HepG2 (cell line): ENCODE results near the gene ZNF541. TPM values are rescaled to one million over a fixed set of nuclear protein-coding genes. Genes with fewer than 3 reads are reported as not detected.

Experiments used
- ATAC-seq: fragments of 200-7000 bp; cut with Tn5 transposase; 3 replicates; pipeline ENCODE4 v1.9.1; 2020; ENCODE audit warnings: mild to moderate bottlenecking, moderate library complexity
- BruUV-seq: library from RNA; stranded (reverse); fragments of 400-500 nt; replicated peaks from 2 replicates; lab custom pipeline; 2021; lab: Mats Ljungman, UMichigan
- CTCF ChIA-PET: fragments of 300-600 bp; formaldehyde crosslinking; extraction: SDS; loops from one replicate; lab custom pipeline; 2021; ENCODE audit warnings: low total read pairs, inconsistent platforms, low intra/inter-chr PET ratio; lab: Yijun Ruan, JAX
- POLR2A ChIA-PET: fragments of 350-600 bp; sonication (Branson Sonifier 250); formaldehyde crosslinking; loops from one replicate; lab custom pipeline; 2020; ENCODE audit warnings: antibody characterized with exemption, inconsistent platforms; lab: Yijun Ruan, JAX
- DNase-seq: peaks from one replicate; pipeline ENCODE4 v3.0.0-alpha.2; 2015; ENCODE audit warnings: low spot score
- FAIRE-seq: peaks from 3 replicates; lab custom pipeline; 2011; peaks lifted over from hg19 to GRCh38; lab: Jason Lieb, UNC
- H2AFZ ChIP-seq: one replicate; pipeline ENCODE4 v1.6.1; 2011; ENCODE audit warnings: low read length, inconsistent platforms
- H3K27ac ChIP-seq: fragments of 300-600 bp; 3 replicates; pipeline ENCODE4 v1.8.0; 2011; ENCODE audit warnings: mixed run types, mild to moderate bottlenecking, mixed read lengths, low read length, inconsistent platforms; ENCODE audit not compliant: insufficient read depth; ENCODE audit errors: extremely low read length
- H3K27me3 ChIP-seq, 2 experiments: fragments of 200-600 bp in 1 of 2; 2 replicates in 1 of 2; 3 replicates in 1 of 2; pipeline versions ENCODE4 v1.6.0 to v1.8.0; 2011; ENCODE audit warnings: low read length in 2 of 2, mild to moderate bottlenecking in 2 of 2, moderate library complexity in 2 of 2, inconsistent platforms in 1 of 2; ENCODE audit not compliant: insufficient read depth in 2 of 2, control insufficient read depth in 1 of 2
- H3K36me3 ChIP-seq, 2 experiments: fragments of 200-600 bp in 1 of 2; replicated peaks in 1 of 2; 2 replicates in 1 of 2; 3 replicates in 1 of 2; pipeline versions ENCODE4 v1.5.1 to v1.8.0; 2011; ENCODE audit warnings: low read length in 2 of 2, inconsistent platforms in 1 of 2; ENCODE audit not compliant: insufficient read depth in 2 of 2, control insufficient read depth in 1 of 2
- H3K4me1 ChIP-seq: 2 replicates; pipeline ENCODE4 v1.5.1; 2012; ENCODE audit warnings: low read length, inconsistent platforms; ENCODE audit not compliant: insufficient read depth
- H3K4me2 ChIP-seq: 2 replicates; pipeline ENCODE4 v1.6.0; 2011; ENCODE audit warnings: low read depth, low read length, inconsistent platforms
- H3K4me3 ChIP-seq, 3 experiments: fragments of 200-600 bp in 1 of 3; sonication (generic), shearing (Covaris generic) in 1 of 3; replicated peaks in 1 of 3; 2 replicates each; pipeline ENCODE4 v1.5.1; 2011 to 2016; ENCODE audit warnings: low read length in 3 of 3, inconsistent platforms in 2 of 3, low read depth in 2 of 3, mild to moderate bottlenecking in 2 of 3, control low read depth in 1 of 3, mixed read lengths in 1 of 3; ENCODE audit not compliant: insufficient read depth in 1 of 3
- H3K79me2 ChIP-seq: one replicate; pipeline ENCODE4 v1.6.1; 2011; ENCODE audit warnings: low read length, inconsistent platforms; ENCODE audit not compliant: insufficient read depth
- H3K9ac ChIP-seq: 2 replicates; pipeline ENCODE4 v1.6.0; 2011; ENCODE audit warnings: mild to moderate bottlenecking, low read depth, low read length, inconsistent platforms; ENCODE audit not compliant: insufficient read depth
- H3K9me3 ChIP-seq: 2 replicates; pipeline ENCODE4 v1.5.1; 2012; ENCODE audit warnings: mild to moderate bottlenecking, low read length
- H4K20me1 ChIP-seq: 2 replicates; pipeline ENCODE4 v1.6.0; 2011; ENCODE audit warnings: inconsistent platforms, mild to moderate bottlenecking, low read length, moderate library complexity; ENCODE audit not compliant: insufficient read depth
- EZH2 ChIP-seq: conservative IDR thresholded peaks from 2 replicates; pipeline ENCODE4 v1.6.1; 2012; ENCODE audit warnings: mild to moderate bottlenecking, low read depth, low read length, moderate library complexity
- GATAD2A ChIP-seq: IDR thresholded peaks from 2 replicates; pipeline ENCODE4 v1.6.1; 2016
- HIC2 ChIP-seq: sonication (generic); formaldehyde crosslinking; IDR thresholded peaks from 2 replicates; pipeline ENCODE4 v1.9.0; 2022; ENCODE audit warnings: low read depth, missing genetic modification reagents
- NFYB ChIP-seq: sonication (generic); formaldehyde crosslinking; IDR thresholded peaks from 2 replicates; pipeline ENCODE4 v1.4.0; 2020; ENCODE audit warnings: missing genetic modification reagents
- PATZ1 ChIP-seq: sonication (generic); formaldehyde crosslinking; IDR thresholded peaks from 2 replicates; pipeline ENCODE4 v1.4.0; 2020; ENCODE audit warnings: missing genetic modification reagents
- TEAD3 ChIP-seq: optimal IDR thresholded peaks from 2 replicates; pipeline ENCODE3; 2016; ENCODE audit warnings: borderline replicate concordance
- TSC22D2 ChIP-seq: sonication (generic); formaldehyde crosslinking; IDR thresholded peaks from 2 replicates; pipeline ENCODE4 v1.5.1; 2020; ENCODE audit warnings: missing genetic modification reagents, mild to moderate bottlenecking, borderline replicate concordance
- ZBTB3 ChIP-seq: sonication (generic); formaldehyde crosslinking; IDR thresholded peaks from 2 replicates; pipeline ENCODE4 v1.4.0; 2020; ENCODE audit warnings: low read depth, mild to moderate bottlenecking, moderate library complexity, missing genetic modification reagents, borderline replicate concordance
- ZFP36 ChIP-seq: fragments of 150-350 bp; IDR thresholded peaks from 2 replicates; pipeline ENCODE4 v1.6.1; 2018; ENCODE audit warnings: borderline replicate concordance, low read length, low read depth; ENCODE audit not compliant: partially characterized antibody
- ZFP62 ChIP-seq: sonication (generic); formaldehyde crosslinking; IDR thresholded peaks from 2 replicates; pipeline ENCODE4 v1.4.0; 2020; ENCODE audit warnings: missing genetic modification reagents
- ZNF280D ChIP-seq: sonication (generic); formaldehyde crosslinking; IDR thresholded peaks from 2 replicates; pipeline ENCODE4 v1.5.1; 2020; ENCODE audit warnings: mild to moderate bottlenecking, missing genetic modification reagents
- ZNF3 ChIP-seq: IDR thresholded peaks from 2 replicates; pipeline ENCODE4 v1.7.0; 2017; ENCODE audit warnings: inconsistent platforms
- ZNF333 ChIP-seq: sonication (generic); formaldehyde crosslinking; IDR thresholded peaks from 2 replicates; pipeline ENCODE4 v1.4.0; 2020; ENCODE audit warnings: mild to moderate bottlenecking, missing genetic modification reagents, borderline replicate concordance
- ZNF446 ChIP-seq: sonication (generic); formaldehyde crosslinking; IDR thresholded peaks from 2 replicates; pipeline ENCODE4 v1.5.0; 2020; ENCODE audit warnings: mild to moderate bottlenecking, missing genetic modification reagents
- ZNF605 ChIP-seq: sonication (generic); formaldehyde crosslinking; IDR thresholded peaks from 2 replicates; pipeline ENCODE4 v1.8.0; 2022; ENCODE audit warnings: mild to moderate bottlenecking, missing genetic modification reagents
- ZNF83 ChIP-seq: sonication (generic); formaldehyde crosslinking; IDR thresholded peaks from 2 replicates; pipeline ENCODE4 v1.4.0; 2020; ENCODE audit warnings: missing genetic modification reagents, mild to moderate bottlenecking, borderline replicate concordance
- WGBS: methylation state at CpG from one replicate; pipeline ENCODE4 v1.1.6; 2017; ENCODE audit warnings: low lambda C conversion rate; 5-methylcytosine and 5-hydroxymethylcytosine counted together
- in situ Hi-C: cut with HindIII; loops from 2 replicates; pipeline ENCODE4 v1.10.0; 2017; ENCODE audit warnings: low pct_unique_long_range_greater_than_20kb; ENCODE audit not compliant: extremely low pct_ligation_motif_present
- intact Hi-C: fragments of 100-400 bp; cut with micrococcal nuclease; formaldehyde crosslinking; loops from one replicate; pipeline ENCODE4 v1.10.0; 2022; ENCODE audit not compliant: unreplicated experiment
- polyA plus RNA-seq, 8 experiments: library from polyadenylated mRNA; depleted of rRNA in 3 of 8; stranded (reverse) in 7 of 8; unstranded in 1 of 8; fragments of >200 nt; fragmentation: Illumina TruSeq in 4 of 8; extraction: Trizol in 4 of 8; gene quantifications; 2 replicates each; pipeline versions ENCODE4 v1.2.1 to v1.2.3, GENCODE V29; 2011 to 2016; ENCODE audit warnings: low read depth in 4 of 8, missing spikeins in 1 of 8, mixed read lengths in 1 of 8; ENCODE audit not compliant: insufficient read depth in 1 of 8
- total RNA-seq, 5 experiments: library from RNA; depleted of rRNA; stranded (reverse); fragments of >200 nt; fragmentation: Illumina TruSeq; extraction: Trizol; gene quantifications; 2 replicates each; pipeline ENCODE4 v1.2.3, GENCODE V29; 2016; ENCODE audit warnings: low read depth in 1 of 5

Gene ZNF541
- total and polyA plus RNA-seq, 2 of the 13 experiments (the other 11 are each of a cell fraction or from before 2014, with no cell fraction given), result 0.03 to 0.04 TPM

GRCh38 chr19:47607564-47608073 lies 34.7 kb upstream of the ZNF541 start:
- no TSS peak for BruUV-seq
- H3K4me1 ChIP-seq, result peaks cover 24% of the 10 kb centered on the region
- no peaks in the 10 kb centered on the region; a peak in 1 of 5 replicates for H3K36me3 ChIP-seq
- H3K27ac ChIP-seq, result peak overlapping the region; percentile 89
- CTCF ChIA-PET, result no interaction called here
- WGBS, result 48% methylated on average over 21 of the region's 21 CpGs
- no peaks in the 10 kb centered on the region; a peak in 2 of 5 replicates for H3K27me3 ChIP-seq
- peaks cover 22% of the 10 kb centered on the region for H3K79me2 ChIP-seq
- in situ Hi-C loops, result loop anchor here (10.0 kb wide), 1 partner anchor 87 kb away; no protein-coding TSS in a partner anchor
- peak overlapping the region; percentile 70 for H3K4me2 ChIP-seq
- no peaks in the 10 kb centered on the region for H3K9me3 ChIP-seq
- peaks cover 5% of the 10 kb centered on the region; the same call in 1 of the 2 replicates for H4K20me1 ChIP-seq
- peak overlapping the region; percentile 91 for H3K9ac ChIP-seq
- no peak for ATAC-seq
- DNase-seq, result no peak
- intact Hi-C loops, result loop anchor here (1.0 to 5.0 kb wide), 2 partner anchors 90 to 91 kb away; partner anchors contain the start of gene NAPA
- H2AFZ ChIP-seq, result no peak overlapping the region
- POLR2A ChIA-PET, result interaction anchor here (0.8 to 1.6 kb wide), 2 partner anchors 41 to 273 kb away, joined by 3 to 7 read pairs; no protein-coding TSS in a partner anchor
- FAIRE-seq, result no peak
- peak overlapping the region; percentile 90 to 97 (median 94) for H3K4me3 ChIP-seq
- TF ChIP-seq ZFP36 (no peak), NFYB (CRISPR knock-in tag) (no peak), ZNF280D (no peak), ZFP62 (CRISPR knock-in tag) (no peak), TEAD3 (CRISPR knock-in tag) (peak; percentile 4), ZNF3 (CRISPR knock-in tag) (no peak), ZBTB3 (CRISPR knock-in tag) (no peak), EZH2 (no peak), PATZ1 (CRISPR knock-in tag) (peak; percentile 63; the same call in 1 of the 2 replicates), TSC22D2 (CRISPR knock-in tag) (0 out of 2 replicates have a peak, but pooled peaks have one; percentile 0), ZNF446 (no peak), ZNF605 (CRISPR knock-in tag) (no peak), ZNF333 (CRISPR knock-in tag) (no peak), GATAD2A (CRISPR knock-in tag) (peak; percentile 27; the same call in 1 of the 2 replicates), ZNF83 (CRISPR knock-in tag) (0 out of 2 replicates have a peak, but pooled peaks have one; percentile 13), HIC2 (CRISPR knock-in tag) (no peak)
